ENCODE measurements around the gene RBAK.

- TF ChIP-seq CTCF (IDR thresholded peaks at IDR 0.05; ENCODE audit: low read depth, low read length) (no peak), MYC (IDR thresholded peaks at IDR 0.05; ENCODE audit: low read depth, low read length) (no peak)
Measured at GRCh38 chr7:5088906-5089305, 43.2 kb downstream of the RBAK start.

Measured in NB4 (cell line).